Cardiac fibroblast (primary cell): ENCODE measurements around the gene MFSD12.

Source experiments
- DNase-seq, 2 donors: peaks; one replicate each; pipeline versions ENCODE4 v3.0.0 to v3.0.0-alpha.2; 2010; ENCODE audit warnings: low read depth in 2 of 2
- H3K4me3 ChIP-seq, 2 donors: replicated peaks in 1 of 2; 1 replicate in 1 of 2; 2 replicates in 1 of 2; pipeline ENCODE4 v1.5.1; 2011; ENCODE audit warnings: low read depth in 2 of 2, low read length in 2 of 2, mild to moderate bottlenecking in 2 of 2, moderate library complexity in 1 of 2
- TF ChIP-seq, protein P1 (sequence below): IDR thresholded peaks from one replicate; pipeline ENCODE4 v1.5.1; 2011; ENCODE audit warnings: low read depth, mild to moderate bottlenecking, low read length, inconsistent platforms

MFSD12 gene

DNA sequence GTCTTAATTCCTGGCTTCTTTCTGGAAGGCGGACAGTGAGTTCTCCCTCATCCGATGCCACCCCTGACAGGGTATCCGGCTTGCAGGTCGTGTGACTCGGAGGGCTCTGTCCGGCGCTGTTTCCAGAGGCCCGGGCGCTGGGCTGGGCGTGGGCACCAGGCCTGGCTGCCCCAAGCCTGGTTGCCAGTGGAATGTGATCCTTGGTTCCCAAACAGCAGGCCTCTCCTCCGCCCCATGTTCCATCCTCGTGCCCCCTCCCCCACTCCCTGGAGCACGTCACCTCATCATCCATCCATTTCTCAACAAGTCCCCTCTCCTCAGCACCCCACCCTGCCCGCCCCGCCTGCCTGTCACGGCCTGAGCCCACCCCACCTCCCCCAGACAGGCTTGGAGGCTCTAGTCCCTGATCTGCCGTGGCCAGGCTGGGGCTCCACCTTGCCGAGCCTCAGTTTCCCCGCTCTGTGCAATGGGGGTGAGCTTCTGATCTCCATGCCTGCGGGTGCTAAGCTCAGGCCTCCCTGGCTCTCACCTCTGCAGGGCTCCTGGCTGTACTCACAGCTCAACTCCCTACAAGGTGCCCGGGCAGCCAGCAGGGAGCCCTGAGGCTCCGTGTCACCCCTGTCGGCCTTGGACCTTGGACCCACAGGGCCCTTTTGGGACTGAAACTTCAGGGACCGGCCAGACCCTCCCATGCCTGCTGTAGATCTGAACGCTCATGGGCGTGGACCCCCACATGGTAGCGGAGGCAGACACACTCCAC is 47.0 kb upstream of the MFSD12 start:
- no peak for DNase-seq
- TF ChIP-seq, protein P1, sequence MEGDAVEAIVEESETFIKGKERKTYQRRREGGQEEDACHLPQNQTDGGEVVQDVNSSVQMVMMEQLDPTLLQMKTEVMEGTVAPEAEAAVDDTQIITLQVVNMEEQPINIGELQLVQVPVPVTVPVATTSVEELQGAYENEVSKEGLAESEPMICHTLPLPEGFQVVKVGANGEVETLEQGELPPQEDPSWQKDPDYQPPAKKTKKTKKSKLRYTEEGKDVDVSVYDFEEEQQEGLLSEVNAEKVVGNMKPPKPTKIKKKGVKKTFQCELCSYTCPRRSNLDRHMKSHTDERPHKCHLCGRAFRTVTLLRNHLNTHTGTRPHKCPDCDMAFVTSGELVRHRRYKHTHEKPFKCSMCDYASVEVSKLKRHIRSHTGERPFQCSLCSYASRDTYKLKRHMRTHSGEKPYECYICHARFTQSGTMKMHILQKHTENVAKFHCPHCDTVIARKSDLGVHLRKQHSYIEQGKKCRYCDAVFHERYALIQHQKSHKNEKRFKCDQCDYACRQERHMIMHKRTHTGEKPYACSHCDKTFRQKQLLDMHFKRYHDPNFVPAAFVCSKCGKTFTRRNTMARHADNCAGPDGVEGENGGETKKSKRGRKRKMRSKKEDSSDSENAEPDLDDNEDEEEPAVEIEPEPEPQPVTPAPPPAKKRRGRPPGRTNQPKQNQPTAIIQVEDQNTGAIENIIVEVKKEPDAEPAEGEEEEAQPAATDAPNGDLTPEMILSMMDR, result no peak
- no peak overlapping the region for H3K4me3 ChIP-seq

DNA sequence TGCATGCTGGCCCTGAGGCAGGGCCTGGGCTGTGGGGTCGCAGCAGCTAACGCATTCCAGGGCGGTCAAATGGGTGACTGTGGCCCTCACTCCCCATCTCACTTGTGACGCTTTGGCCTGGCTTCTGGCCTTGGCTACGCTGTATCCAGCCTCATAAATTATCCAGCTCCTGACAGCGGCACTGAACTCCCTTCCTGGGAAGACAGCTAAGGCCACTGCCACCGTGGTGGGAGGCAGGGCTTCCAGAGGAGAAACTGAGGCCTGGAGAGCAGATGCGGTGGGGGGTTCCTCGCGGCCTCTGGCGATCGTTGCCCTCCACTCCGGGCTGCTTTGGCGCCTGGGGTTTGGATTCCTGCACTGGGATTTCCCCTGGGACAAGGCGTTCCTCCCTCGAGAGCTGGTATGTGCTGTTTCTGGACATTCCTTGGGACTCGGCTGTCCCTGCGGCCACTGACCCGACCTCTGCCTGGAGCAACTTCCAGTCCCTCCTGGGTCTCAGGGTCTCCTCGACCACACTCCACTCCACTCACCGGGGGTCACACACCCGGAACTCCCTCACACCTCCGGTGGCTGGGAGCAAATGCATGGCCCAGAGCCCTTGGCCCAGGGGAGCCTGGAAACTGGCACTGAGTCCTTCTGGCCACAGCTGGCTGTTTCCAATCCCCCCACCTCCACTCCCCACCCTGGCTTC is 45.9 kb upstream of the MFSD12 start:
- TF ChIP-seq, protein P1, result no peak
- no peak overlapping the region for H3K4me3 ChIP-seq
- no peak for DNase-seq

DNA sequence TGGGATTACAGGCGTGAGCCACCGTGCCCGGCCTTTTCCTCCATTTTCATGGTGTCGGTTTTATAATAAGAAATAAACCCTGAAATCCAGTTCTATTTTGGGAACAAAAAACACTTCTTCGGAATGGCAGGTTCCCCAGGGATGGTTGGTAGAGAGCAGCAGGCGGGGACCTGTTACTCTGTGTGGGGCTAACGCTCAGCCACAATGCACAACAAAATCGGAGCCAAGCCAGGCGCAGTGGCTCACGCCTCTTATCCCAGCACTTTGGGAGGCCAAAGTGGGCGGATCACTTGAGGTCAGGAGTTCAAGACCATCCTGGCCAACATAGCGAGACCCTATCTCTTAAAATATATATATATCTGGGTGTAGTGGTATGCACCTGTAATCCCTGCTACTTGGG is 43.6 kb upstream of the MFSD12 start:
- TF ChIP-seq, protein P1, result no peak
- no peak overlapping the region for H3K4me3 ChIP-seq
- DNase-seq, result no peak

DNA sequence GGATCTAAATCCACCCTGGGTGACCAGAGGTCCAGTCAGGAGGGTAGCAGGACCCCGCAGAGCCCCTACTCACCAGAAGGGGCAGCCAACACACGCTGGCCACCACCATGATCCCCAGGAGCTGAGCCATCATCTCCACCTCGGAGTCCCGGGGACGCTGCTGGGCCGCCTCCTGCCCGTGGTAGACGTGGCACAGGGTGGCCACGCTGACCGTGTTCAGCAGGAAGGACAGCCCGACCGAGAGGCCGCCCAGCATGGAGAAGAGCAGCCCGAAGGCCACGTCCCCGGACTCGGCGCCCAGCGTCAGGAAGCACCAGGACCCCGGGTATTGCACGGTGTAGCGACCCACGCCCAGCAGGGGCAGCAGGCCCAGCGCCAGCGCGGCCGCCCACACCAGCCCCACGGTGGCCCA is 42.4 kb upstream of the MFSD12 start:
- H3K4me3 ChIP-seq, result no peak overlapping the region
- TF ChIP-seq, protein P1, result peak; percentile 25
- DNase-seq, result no peak

DNA sequence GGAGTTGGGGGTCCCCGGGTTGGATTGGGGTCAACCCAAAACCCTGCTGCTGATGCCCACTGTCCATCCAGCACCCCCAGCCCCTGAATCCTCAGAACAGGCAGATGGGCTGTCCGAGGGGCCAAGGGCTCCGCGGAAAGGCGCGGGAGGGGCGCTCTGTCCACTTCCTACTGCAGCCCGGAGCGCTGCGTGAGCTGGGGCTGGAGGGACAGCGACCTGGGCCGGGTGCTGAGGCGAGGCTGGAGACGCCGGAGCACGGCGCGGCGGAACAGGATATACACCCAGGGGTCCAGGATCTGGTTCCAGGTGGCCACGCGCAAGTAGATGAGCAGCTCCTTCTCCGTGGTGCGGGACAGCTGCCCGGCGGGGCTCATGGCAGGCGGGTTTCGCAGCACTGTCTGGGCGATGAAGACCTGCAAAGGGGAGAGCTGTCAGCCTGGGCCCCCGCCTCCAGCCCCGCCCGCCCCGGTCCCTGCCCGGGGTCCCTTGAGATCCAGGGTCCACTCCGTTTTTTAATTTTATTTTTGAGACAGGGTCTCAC is 38.2 kb upstream of the MFSD12 start:
- H3K4me3 ChIP-seq, result no peak overlapping the region

DNA sequence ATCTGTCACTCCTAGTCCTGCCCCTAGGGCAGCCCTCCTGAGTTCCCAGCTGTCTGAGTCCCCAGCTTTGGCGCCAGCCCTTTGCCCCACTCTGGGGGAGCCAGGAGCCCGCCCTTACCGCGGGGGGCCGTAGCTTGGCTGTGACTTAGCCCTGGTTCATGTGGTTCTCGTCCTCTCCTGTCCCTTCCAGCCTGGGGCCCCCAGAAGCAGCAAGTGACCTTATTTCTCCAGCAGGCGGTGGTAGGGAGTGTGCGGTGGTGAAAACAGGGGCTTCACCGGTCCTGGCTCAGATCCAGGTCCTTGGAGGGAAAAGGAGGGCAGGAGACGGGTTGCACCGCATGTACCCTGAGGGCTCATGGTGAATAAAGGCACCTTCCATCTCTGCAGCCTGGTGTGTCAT is 35.8 kb upstream of the MFSD12 start:
- no peak for DNase-seq

More for the DNA sequence above, 38.2 kb upstream of the MFSD12 start:
- no peak for DNase-seq
- TF ChIP-seq, protein P1, result no peak

More for the DNA sequence above, 35.8 kb upstream of the MFSD12 start:
- no peak overlapping the region for H3K4me3 ChIP-seq
- TF ChIP-seq, protein P1, result no peak
